ENCODE data around the gene TTLL5. TPM values are rescaled to one million over a fixed set of nuclear protein-coding genes. Genes with fewer than 3 reads are reported as not detected.

The TTLL5 gene
- total RNA-seq, 1 donor from 2014 or later = 15.5 TPM

- Histone ChIP-seq H3K36me3 (ENCODE audit: control insufficient read depth, insufficient read depth, low read length) (peaks cover 4% of the 10 kb centered on the region), H3K4me3 (ENCODE audit: low read depth, low read length) (no peak overlapping the region), H3K27me3 (ENCODE audit: control insufficient read depth, insufficient read depth, low read length) (no peaks in the 10 kb centered on the region)
- DNase-seq (ENCODE audit: low read depth) (no peak), FAIRE-seq (no peak)
- TF ChIP-seq CTCF (IDR thresholded peaks at IDR 0.05; ENCODE audit: insufficient read depth, low read length, severe bottlenecking) = no peak
These were observed 245.2 kb downstream of the TTLL5 start for GRCh38 chr14:75906228-75906627.

- peak; percentile 64 for TF ChIP-seq CTCF (IDR thresholded peaks at IDR 0.05; ENCODE audit: insufficient read depth, low read length, severe bottlenecking)
- DNase-seq (ENCODE audit: low read depth) (peak; percentile 40), FAIRE-seq (no peak)
- Histone ChIP-seq H3K27me3 (ENCODE audit: control insufficient read depth, insufficient read depth, low read length) (no peaks in the 10 kb centered on the region), H3K4me3 (ENCODE audit: low read depth, low read length) (no peak overlapping the region), H3K36me3 (ENCODE audit: control insufficient read depth, insufficient read depth, low read length) (peaks cover 4% of the 10 kb centered on the region)
These were observed 245.7 kb downstream of the TTLL5 start for GRCh38 chr14:75906680-75907280.

DNA sequence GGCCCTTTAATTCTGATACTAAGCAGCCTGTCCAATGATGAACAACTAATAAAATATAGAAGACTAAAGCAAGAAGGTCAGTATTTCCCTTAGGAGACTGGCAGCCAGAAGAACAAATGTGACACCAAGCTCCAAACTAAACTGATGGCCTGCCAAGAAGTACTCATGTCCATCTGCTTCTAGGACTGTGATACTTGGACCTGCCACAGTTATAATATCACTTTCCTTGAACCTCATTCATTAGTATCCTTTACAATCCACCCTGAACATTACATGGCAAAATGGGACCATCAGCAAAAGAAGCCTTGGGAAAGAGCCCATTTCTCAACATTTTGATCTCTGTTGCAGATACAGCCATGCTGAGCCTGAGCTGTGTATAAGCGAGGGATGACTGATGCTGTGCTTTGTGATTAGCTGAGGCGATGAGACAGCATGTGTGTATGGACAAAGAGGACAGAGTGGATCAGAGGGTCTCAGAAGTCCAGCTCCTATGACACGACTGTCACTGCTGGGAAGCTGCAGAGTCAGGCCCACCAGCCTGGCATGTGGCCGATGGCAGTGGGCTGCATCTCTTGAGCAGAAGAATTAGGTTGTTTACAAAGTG lies 246.8 kb downstream of the TTLL5 start:
- no peaks in the 10 kb centered on the region for H3K27me3 ChIP-seq (ENCODE audit: control insufficient read depth, insufficient read depth, low read length)
- H3K36me3 ChIP-seq (ENCODE audit: control insufficient read depth, insufficient read depth, low read length) = peaks cover 4% of the 10 kb centered on the region
- TF ChIP-seq CTCF (IDR thresholded peaks at IDR 0.05; ENCODE audit: insufficient read depth, low read length, severe bottlenecking) = no peak
- DNase-seq (ENCODE audit: low read depth) (no peak), FAIRE-seq (peak; percentile 55)
- H3K4me3 ChIP-seq (ENCODE audit: low read depth, low read length) = no peak overlapping the region

GRCh38 chr14:75909630-75910029 lies 248.6 kb downstream of the TTLL5 start:
- Histone ChIP-seq H3K4me3 (ENCODE audit: low read depth, low read length) (no peak overlapping the region), H3K36me3 (ENCODE audit: control insufficient read depth, insufficient read depth, low read length) (peaks cover 4% of the 10 kb centered on the region), H3K27me3 (ENCODE audit: control insufficient read depth, insufficient read depth, low read length) (no peaks in the 10 kb centered on the region)
- DNase-seq (ENCODE audit: low read depth) (no peak), FAIRE-seq (peak; percentile 40)
- no peak for TF ChIP-seq CTCF (IDR thresholded peaks at IDR 0.05; ENCODE audit: insufficient read depth, low read length, severe bottlenecking)

DNA sequence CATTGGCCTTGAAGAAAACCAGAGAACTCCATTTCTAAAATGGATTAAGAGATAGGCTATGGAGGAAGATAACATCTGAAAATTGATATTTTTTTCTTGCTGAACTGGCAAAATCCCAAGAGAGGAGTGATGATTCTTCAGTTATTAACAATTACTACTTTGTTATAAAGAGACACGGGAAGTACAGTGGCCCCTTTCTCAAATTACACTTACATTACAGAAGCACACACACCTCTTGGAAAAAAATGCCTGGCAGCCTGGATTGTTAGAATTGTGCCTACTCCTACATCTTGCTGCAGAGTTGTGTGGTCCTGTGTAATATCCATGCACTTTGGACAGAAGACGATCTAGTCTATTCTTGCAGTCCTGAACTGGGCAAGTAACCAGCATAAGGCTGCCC lies 249.0 kb downstream of the TTLL5 start:
- FAIRE-seq (no peak), DNase-seq (ENCODE audit: low read depth) (no peak)
- no peak for TF ChIP-seq CTCF (IDR thresholded peaks at IDR 0.05; ENCODE audit: insufficient read depth, low read length, severe bottlenecking)
- peaks cover 4% of the 10 kb centered on the region for H3K36me3 ChIP-seq (ENCODE audit: control insufficient read depth, insufficient read depth, low read length)
- H3K4me3 ChIP-seq (ENCODE audit: low read depth, low read length) = no peak overlapping the region
- no peaks in the 10 kb centered on the region for H3K27me3 ChIP-seq (ENCODE audit: control insufficient read depth, insufficient read depth, low read length)

DNA sequence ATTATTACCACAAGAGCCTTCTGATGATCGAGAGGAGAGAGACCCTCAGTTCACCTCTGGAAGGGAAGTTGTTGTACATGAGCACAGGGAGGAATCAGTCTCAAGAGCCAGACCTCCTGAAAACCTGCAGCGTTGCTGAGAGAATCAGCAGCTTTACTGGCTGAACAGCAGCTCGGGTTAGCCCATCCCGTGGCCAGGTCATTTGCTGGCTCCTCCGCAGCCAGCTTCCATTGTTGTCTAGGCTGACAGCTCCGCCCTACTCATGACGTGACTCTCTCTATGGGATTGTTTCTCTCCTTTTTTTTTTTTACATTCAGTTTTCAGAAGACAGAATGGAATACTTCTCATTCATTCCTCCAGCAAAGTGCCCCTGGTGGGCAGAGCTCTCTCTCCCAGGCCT lies 250.8 kb downstream of the TTLL5 start:
- Histone ChIP-seq H3K36me3 (ENCODE audit: control insufficient read depth, insufficient read depth, low read length) (peaks cover 4% of the 10 kb centered on the region), H3K27me3 (ENCODE audit: control insufficient read depth, insufficient read depth, low read length) (no peaks in the 10 kb centered on the region), H3K4me3 (ENCODE audit: low read depth, low read length) (no peak overlapping the region)
- no peak for DNase-seq (ENCODE audit: low read depth)
- no peak for FAIRE-seq
- TF ChIP-seq CTCF (IDR thresholded peaks at IDR 0.05; ENCODE audit: insufficient read depth, low read length, severe bottlenecking) = no peak
